ENCODE data around the gene ERC2. TPM values are rescaled to one million over a fixed set of nuclear protein-coding genes. Genes with fewer than 3 reads are reported as not detected.

ERC2 gene
- total and polyA plus RNA-seq, 12 donors, result 0.22 to 4.2 (median 1.7) TPM

DNA sequence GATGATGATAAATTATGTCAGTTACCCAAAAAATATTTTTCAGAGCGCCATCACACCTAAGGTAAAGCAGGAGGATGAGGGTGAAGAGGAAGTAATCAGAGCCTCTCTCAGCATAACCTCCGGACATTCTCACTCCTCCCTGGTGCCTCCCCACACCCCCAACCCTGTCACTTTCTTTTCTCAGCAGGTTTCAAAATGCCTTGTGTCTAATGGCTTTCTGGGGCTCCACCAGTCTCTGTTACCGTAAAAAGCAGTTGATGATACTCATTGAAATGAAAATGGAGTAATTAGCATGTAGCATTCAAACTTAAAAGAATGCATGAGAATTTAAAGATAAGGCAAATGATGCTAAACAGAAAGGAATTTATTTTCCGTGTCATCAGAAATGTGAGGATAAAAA is 180.0 kb downstream of the ERC2 start:
- no peak for ATAC-seq
- no peak for DNase-seq
- no peak overlapping the region for H3K4me3 ChIP-seq
- 77 to 78% methylated on average over 4 of the region's 4 CpGs for WGBS, 2 donors
- H3K4me1 ChIP-seq, result no peaks in the 10 kb centered on the region
- no peak overlapping the region for H3K27ac ChIP-seq
- H3K9me3 ChIP-seq, result no peaks in the 10 kb centered on the region
- intact Hi-C loops (cut with DNase I), result no loop called here
- no peaks in the 10 kb centered on the region for H3K36me3 ChIP-seq
- TF ChIP-seq, protein P1, sequence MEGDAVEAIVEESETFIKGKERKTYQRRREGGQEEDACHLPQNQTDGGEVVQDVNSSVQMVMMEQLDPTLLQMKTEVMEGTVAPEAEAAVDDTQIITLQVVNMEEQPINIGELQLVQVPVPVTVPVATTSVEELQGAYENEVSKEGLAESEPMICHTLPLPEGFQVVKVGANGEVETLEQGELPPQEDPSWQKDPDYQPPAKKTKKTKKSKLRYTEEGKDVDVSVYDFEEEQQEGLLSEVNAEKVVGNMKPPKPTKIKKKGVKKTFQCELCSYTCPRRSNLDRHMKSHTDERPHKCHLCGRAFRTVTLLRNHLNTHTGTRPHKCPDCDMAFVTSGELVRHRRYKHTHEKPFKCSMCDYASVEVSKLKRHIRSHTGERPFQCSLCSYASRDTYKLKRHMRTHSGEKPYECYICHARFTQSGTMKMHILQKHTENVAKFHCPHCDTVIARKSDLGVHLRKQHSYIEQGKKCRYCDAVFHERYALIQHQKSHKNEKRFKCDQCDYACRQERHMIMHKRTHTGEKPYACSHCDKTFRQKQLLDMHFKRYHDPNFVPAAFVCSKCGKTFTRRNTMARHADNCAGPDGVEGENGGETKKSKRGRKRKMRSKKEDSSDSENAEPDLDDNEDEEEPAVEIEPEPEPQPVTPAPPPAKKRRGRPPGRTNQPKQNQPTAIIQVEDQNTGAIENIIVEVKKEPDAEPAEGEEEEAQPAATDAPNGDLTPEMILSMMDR (IDR thresholded peaks at IDR 0.05), result no peak
- H3K27me3 ChIP-seq, result no peaks in the 10 kb centered on the region

DNA sequence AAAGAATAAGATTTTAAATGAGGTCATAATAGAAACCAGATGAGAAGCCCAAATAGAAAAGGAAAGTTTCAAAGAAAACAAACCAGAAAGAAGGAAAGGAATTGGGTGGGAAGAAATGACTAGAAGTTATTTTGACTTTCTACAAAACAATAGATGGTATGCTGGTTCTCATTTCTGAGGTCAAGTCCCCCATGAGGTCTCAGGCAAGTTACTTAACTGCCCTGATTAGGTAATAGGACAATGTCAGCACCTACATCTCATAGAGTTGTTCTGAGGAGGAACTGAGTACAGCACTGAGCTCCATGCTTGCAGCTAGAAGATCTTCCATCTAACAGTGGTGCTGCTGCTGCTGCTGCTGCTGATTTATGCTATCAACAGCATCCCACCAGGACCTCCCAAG is 185.9 kb downstream of the ERC2 start:
- peak in 1 of 8 donors; percentile 16 for ATAC-seq
- no peak for DNase-seq
- Histone ChIP-seq H3K9me3 (peaks cover 0 to 13% (median 0%) of the 10 kb centered on the region in 11 donors), H3K27ac (no peak overlapping the region), H3K36me3 (no peaks in the 10 kb centered on the region), H3K4me3 (no peak overlapping the region), H3K27me3 (peaks cover 0 to 7% (median 0%) of the 10 kb centered on the region in 7 donors), H3K4me1 (no peaks in the 10 kb centered on the region)
- intact Hi-C loops (cut with DNase I), result no loop called here
- TF ChIP-seq, protein P1 (IDR thresholded peaks at IDR 0.05), result no peak

DNA sequence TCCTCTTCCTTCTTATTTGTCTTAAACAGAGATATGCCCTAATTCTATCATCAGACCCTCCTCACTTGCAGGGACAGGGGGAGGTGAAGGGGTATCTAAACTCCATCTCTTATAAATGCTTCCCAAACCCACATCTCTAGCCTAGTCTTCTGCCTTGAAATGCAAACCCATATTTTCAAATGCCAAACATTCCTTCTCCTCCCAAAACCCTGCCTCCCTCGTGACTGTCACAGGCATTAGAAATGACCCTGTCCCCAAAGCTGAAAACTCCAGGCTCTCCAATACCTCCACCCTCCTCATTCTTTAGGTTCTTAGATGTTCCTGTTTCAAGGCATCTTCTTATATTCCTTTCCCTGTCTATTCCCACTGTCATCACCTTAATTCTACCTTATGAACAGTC is 191.0 kb downstream of the ERC2 start:
- no peak for DNase-seq
- no peak overlapping the region for H3K27ac ChIP-seq
- WGBS, 2 donors, result 70 to 86% methylated on average over 1 of the region's 1 CpG
- peaks cover 0 to 5% (median 0%) of the 10 kb centered on the region in 9 donors for H3K4me1 ChIP-seq
- no peaks in the 10 kb centered on the region for H3K36me3 ChIP-seq
- no peak overlapping the region for H3K4me3 ChIP-seq
- TF ChIP-seq, protein P1 (IDR thresholded peaks at IDR 0.05), result no peak
- H3K9me3 ChIP-seq, result peaks cover 0 to 13% (median 0%) of the 10 kb centered on the region in 11 donors
- intact Hi-C loops (cut with DNase I), result no loop called here
- H3K27me3 ChIP-seq, result peaks cover 0 to 4% (median 0%) of the 10 kb centered on the region in 7 donors
- ATAC-seq, result no peak

DNA sequence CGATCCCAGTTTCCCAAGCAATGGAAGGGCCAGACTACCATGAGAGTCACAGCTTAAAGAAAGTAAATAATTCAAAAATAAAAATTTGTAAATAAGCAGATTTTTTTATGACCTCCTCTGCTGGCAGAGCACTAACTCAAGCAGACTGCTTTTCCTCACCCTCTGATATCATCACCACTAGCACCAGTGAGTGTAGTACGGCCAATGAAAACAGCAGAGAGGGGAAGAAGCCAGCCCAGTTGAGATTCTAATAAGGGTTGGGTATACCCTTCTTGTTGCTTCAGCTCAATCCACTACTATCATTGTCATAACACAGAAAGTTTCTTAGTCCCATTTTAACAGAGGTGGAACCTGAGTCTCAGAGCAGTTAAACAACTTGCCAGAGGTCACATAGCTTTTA is 193.1 kb downstream of the ERC2 start:
- peaks cover 0 to 5% (median 0%) of the 10 kb centered on the region in 9 donors for H3K4me1 ChIP-seq
- no peak overlapping the region for H3K4me3 ChIP-seq
- WGBS, 2 donors, result 53 to 72% methylated on average over 2 of the region's 2 CpGs
- intact Hi-C loops (cut with DNase I), result no loop called here
- TF ChIP-seq, protein P1 (IDR thresholded peaks at IDR 0.05), result no peak
- no peak overlapping the region for H3K27ac ChIP-seq
- H3K9me3 ChIP-seq, result peaks cover 0 to 10% (median 0%) of the 10 kb centered on the region in 11 donors
- peak in 2 of 8 donors; percentile 56 to 58 for ATAC-seq
- DNase-seq, result no peak
- H3K27me3 ChIP-seq, result peaks cover 0 to 4% (median 0%) of the 10 kb centered on the region in 7 donors
- no peaks in the 10 kb centered on the region for H3K36me3 ChIP-seq

Data from heart right ventricle (tissue), 16 donors.